Uterus (tissue), 4 donors: ENCODE results near the gene GRWD1. TPM values are rescaled to one million over a fixed set of nuclear protein-coding genes. Genes with fewer than 3 reads are reported as not detected.

ENCODE experiments used
- DNase-seq, 2 donors: peaks; one replicate each; pipeline ENCODE4 v3.0.0-alpha.2; 2019 to 2020
- H3K27ac ChIP-seq, 2 donors: fragments of 200-600 bp; sonication (generic); 1 replicate in 1 of 2; 2 replicates in 1 of 2; pipeline ENCODE4 v1.5.1; 2016 to 2018
- H3K27me3 ChIP-seq, 2 donors: fragments of 200-600 bp; sonication (generic); one replicate each; pipeline ENCODE4 v1.5.1; 2018 to 2019; ENCODE audit warnings: control low read depth in 1 of 2
- H3K36me3 ChIP-seq, 2 donors: fragments of 200-600 bp; sonication (generic); one replicate each; pipeline ENCODE4 v1.5.1; 2019; ENCODE audit warnings: control low read depth in 1 of 2
- H3K4me1 ChIP-seq, 2 donors: fragments of 200-600 bp; sonication (generic); one replicate each; pipeline ENCODE4 v1.5.1; 2018 to 2019; ENCODE audit warnings: control low read depth in 1 of 2
- H3K4me3 ChIP-seq, 2 donors: fragments of 200-600 bp; sonication (generic); 1 replicate in 1 of 2; 2 replicates in 1 of 2; pipeline ENCODE4 v1.5.1; 2018 to 2019; ENCODE audit warnings: mild to moderate bottlenecking in 1 of 2
- H3K9me3 ChIP-seq, 2 donors: fragments of 200-600 bp; sonication (generic); one replicate each; pipeline ENCODE4 v1.5.1; 2019; ENCODE audit warnings: control low read depth in 1 of 2
- CTCF ChIP-seq, 4 experiments: fragments of 200-600 bp in 2 of 4; fragments of 450-650 bp in 2 of 4; sonication (generic) in 2 of 4; IDR thresholded peaks; one replicate each; pipeline ENCODE4 v1.5.1; 2016 to 2019; ENCODE audit warnings: antibody characterized with exemption in 4 of 4, mild to moderate bottlenecking in 2 of 4, moderate library complexity in 1 of 4
- POLR2A ChIP-seq, 2 donors: fragments of 450-650 bp; IDR thresholded peaks; one replicate each; pipeline ENCODE4 v1.6.1; 2016; ENCODE audit warnings: antibody characterized with exemption in 2 of 2, mild to moderate bottlenecking in 1 of 2, moderate library complexity in 1 of 2
- intact Hi-C: fragments of 100-400 bp; cut with DNase I; formaldehyde crosslinking; loops from one replicate; pipeline ENCODE4 v1.15.1; 2023; ENCODE audit warnings: low total_unique reads
- total RNA-seq, 4 donors: library from RNA; depleted of rRNA in 3 of 4; stranded (reverse); fragments of >200 nt in 3 of 4; gene quantifications; one replicate each; pipeline versions ENCODE4 v1.1.0 to v1.2.4, GENCODE V29; 2014 to 2023
- donor health status: DM: yes; HTN: yes; CAD: no.

GRWD1 gene
- total RNA-seq, 4 donors from 2014 or later, result 7.7 to 33.8 (median 21.3) TPM

GRCh38 chr19:48398102-48398374 lies 47.7 kb upstream of the GRWD1 start:
- Histone ChIP-seq H3K27me3 (peaks cover 25 to 44% of the 10 kb centered on the region in 2 donors), H3K4me3 (peak overlapping the region in 1 of 2 donors; percentile 11), H3K36me3 (no peaks in the 10 kb centered on the region), H3K4me1 (peaks cover 0 to 7% of the 10 kb centered on the region in 2 donors), H3K9me3 (no peaks in the 10 kb centered on the region), H3K27ac (no peak overlapping the region)
- intact Hi-C loops, result loop anchor here (10.0 kb wide), 1 partner anchor 47 kb away; the partner anchor contains the start of gene GRWD1
- TF ChIP-seq POLR2A (IDR thresholded peaks at IDR 0.05) (no peak), CTCF (IDR thresholded peaks at IDR 0.05) (no peak)
- DNase-seq, result no peak

- Histone ChIP-seq H3K4me1 (peaks cover 0 to 4% of the 10 kb centered on the region in 2 donors), H3K27ac (no peak overlapping the region), H3K9me3 (no peaks in the 10 kb centered on the region), H3K36me3 (no peaks in the 10 kb centered on the region), H3K4me3 (peak overlapping the region in 1 of 2 donors; percentile 20), H3K27me3 (peaks cover 25 to 41% of the 10 kb centered on the region in 2 donors)
- TF ChIP-seq CTCF (IDR thresholded peaks at IDR 0.05) (no peak), POLR2A (IDR thresholded peaks at IDR 0.05) (no peak)
- intact Hi-C loops, result loop anchor here (10.0 kb wide), 1 partner anchor 46 kb away; the partner anchor contains the start of gene GRWD1
- peak in 1 of 2 donors; percentile 51 for DNase-seq
Observed at GRCh38 chr19:48398375-48399235, 47.2 kb upstream of the GRWD1 start.

- peak in 1 of 2 donors; percentile 42 for DNase-seq
- Histone ChIP-seq H3K36me3 (no peaks in the 10 kb centered on the region), H3K4me1 (no peaks in the 10 kb centered on the region), H3K27ac (no peak overlapping the region), H3K9me3 (no peaks in the 10 kb centered on the region), H3K27me3 (peaks cover 17 to 26% of the 10 kb centered on the region in 2 donors), H3K4me3 (no peak overlapping the region)
- TF ChIP-seq POLR2A (IDR thresholded peaks at IDR 0.05) (no peak), CTCF (IDR thresholded peaks at IDR 0.05) (no peak)
- intact Hi-C loops, result no loop called here
Observed at GRCh38 chr19:48400018-48400742, 45.6 kb upstream of the GRWD1 start.

- Histone ChIP-seq H3K4me3 (no peak overlapping the region), H3K4me1 (no peaks in the 10 kb centered on the region), H3K9me3 (no peaks in the 10 kb centered on the region), H3K27me3 (peaks cover 12 to 15% of the 10 kb centered on the region in 2 donors), H3K27ac (no peak overlapping the region), H3K36me3 (no peaks in the 10 kb centered on the region)
- intact Hi-C loops, result no loop called here
- TF ChIP-seq POLR2A (IDR thresholded peaks at IDR 0.05) (no peak), CTCF (IDR thresholded peaks at IDR 0.05) (no peak)
- no peak for DNase-seq
Observed at GRCh38 chr19:48401287-48401686, 44.5 kb upstream of the GRWD1 start.

- intact Hi-C loops, result no loop called here
- H3K4me1 ChIP-seq, result no peaks in the 10 kb centered on the region
- no peak for DNase-seq
- no peaks in the 10 kb centered on the region for H3K36me3 ChIP-seq
- no peak for TF ChIP-seq POLR2A (IDR thresholded peaks at IDR 0.05)
- TF ChIP-seq CTCF (IDR thresholded peaks at IDR 0.05), result no peak
- H3K9me3 ChIP-seq, result no peaks in the 10 kb centered on the region
- no peak overlapping the region for H3K27ac ChIP-seq
- H3K4me3 ChIP-seq, result no peak overlapping the region
- no peaks in the 10 kb centered on the region for H3K27me3 ChIP-seq
Observed at GRCh38 chr19:48403606-48404005, 42.2 kb upstream of the GRWD1 start.
